GM19328 (cell line): ENCODE measurements around the gene ERAL1.
"Not testable (repeated sequence)": the region's sequence is repeated elsewhere in the genome, so short reads cannot be mapped to it uniquely, and the experiment has no call there.

ENCODE experiments used
- ATAC-seq: cut with Tn5 transposase; IDR thresholded peaks from one replicate; pipeline ENCODE4 v1.9.1; 2021; ENCODE audit warnings: mild to moderate bottlenecking, moderate library complexity; ENCODE audit not compliant: unreplicated experiment

ERAL1 gene

DNA sequence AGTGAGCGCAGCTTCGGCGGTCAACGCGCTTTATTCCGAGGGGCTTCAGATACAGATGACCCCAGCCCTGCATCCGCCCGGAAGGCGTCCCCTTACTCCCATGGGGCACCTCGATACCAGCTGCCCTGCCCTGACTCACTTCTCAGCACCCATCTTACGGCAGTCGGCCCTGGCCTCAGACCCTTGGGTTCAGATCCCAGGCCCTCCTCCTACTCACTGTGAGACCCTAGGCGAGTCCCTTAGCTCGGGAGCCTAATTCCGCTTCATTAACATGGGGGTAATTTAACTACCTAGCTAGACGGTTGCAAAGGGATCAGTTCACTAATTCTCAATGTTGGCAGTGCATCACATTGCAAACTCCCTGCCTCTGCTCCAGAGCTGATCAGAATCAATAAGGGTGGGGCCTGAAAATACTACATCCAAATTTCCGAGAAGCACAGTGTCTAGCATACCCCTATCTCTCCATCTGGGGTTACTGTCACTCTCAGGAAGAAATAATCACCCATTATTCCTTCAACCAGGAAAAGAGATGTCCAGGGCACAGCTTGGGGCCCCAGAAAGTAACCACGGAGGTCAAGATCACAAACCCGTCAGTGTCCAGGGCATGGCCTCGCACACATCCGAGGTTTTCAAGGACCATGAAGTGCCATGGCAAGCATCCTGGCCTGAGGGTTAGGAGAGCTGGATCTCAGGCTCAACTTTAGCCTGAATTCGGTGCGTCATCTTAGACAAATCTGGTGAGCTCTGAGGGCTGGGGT lies 43.1 kb downstream of the ERAL1 start:
- ATAC-seq, result no peak

DNA sequence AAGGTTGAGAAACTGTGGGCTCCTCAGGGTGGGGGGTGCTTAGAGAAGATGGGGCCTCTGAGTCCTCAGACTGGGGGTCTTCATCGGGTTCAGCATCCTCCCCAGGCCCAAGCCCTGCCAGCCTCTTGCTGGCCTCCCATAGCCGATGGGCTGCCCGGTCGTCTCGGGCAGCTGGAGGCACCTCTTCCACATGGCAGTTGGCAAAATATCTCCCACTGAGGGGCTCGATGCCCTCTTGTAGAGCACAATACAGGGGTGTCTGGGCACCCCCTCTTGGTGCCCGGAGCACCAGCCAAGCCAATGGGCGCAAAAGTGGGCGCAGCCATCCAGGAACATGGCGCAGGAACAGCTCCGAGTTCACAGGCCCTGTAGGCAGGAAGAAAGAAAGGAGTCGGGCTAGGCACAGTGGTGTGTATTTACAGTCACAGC lies 43.7 kb downstream of the ERAL1 start:
- no peak for ATAC-seq

DNA sequence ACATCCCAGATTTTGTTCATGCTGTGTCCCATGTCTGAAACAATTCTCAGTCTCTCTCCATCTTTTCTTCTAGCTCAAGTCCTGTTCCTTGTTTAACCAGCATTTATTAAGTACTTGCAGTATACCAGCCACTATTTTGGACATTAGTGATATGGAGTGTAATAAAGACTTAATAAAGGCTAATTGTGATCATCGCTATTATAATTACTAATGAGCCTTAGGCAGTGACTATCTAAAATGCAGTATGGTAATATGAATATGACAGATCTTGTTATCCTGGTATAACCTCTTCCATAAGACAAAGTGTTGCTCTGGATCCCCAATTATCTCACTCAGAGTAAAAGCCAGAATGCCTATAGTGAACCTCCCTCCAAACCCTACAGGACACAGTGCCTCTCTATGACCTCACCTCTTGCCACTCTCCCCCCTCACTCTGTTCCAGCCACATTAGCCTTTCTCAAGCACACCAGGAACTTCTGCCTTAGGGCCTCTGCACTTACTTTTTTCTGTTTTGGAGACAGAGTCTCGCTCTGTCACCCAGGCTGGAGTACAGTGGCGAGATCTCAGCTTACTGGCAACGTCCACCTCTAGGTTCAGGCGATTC lies 44.5 kb downstream of the ERAL1 start:
- ATAC-seq, result no peak

DNA sequence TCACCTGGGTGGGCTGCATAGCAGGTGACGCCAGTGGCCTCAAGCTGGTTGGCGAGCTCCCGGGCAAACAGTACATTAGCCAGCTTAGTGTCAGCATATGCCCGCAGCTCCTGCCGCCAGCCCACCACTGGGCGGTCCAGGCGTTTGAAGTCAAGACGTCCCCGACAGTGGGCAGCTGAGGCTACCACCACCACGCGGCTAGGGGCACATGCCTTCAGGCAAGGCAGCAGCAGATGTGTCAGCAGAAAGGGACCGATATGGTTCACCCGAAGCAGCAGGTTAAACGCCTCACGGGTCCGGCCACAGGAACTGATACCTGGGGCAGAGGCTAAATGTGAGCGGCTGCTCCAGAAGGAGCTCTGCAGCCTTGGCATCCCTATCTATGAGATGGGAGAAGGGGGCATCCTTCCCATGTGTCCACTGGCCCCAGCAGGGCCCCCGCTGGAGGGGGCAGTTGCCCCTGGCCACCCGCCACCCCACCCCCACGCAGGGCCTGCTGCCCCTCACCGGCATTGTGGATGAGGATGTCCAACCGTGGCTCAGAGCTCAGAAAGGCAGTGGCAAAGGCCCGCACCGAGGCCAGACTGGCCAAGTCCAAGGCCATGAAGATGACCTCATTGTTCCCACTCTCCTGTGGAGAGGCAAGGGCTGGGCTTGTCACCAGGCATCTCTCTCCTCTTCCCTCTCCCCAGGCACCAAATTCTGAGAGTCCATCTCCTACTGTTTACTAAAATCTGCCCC lies 46.3 kb downstream of the ERAL1 start:
- ATAC-seq, result no peak

GRCh38 chr17:28901866-28902818 lies 47.3 kb downstream of the ERAL1 start:
- ATAC-seq, result peak; percentile 40

DNA sequence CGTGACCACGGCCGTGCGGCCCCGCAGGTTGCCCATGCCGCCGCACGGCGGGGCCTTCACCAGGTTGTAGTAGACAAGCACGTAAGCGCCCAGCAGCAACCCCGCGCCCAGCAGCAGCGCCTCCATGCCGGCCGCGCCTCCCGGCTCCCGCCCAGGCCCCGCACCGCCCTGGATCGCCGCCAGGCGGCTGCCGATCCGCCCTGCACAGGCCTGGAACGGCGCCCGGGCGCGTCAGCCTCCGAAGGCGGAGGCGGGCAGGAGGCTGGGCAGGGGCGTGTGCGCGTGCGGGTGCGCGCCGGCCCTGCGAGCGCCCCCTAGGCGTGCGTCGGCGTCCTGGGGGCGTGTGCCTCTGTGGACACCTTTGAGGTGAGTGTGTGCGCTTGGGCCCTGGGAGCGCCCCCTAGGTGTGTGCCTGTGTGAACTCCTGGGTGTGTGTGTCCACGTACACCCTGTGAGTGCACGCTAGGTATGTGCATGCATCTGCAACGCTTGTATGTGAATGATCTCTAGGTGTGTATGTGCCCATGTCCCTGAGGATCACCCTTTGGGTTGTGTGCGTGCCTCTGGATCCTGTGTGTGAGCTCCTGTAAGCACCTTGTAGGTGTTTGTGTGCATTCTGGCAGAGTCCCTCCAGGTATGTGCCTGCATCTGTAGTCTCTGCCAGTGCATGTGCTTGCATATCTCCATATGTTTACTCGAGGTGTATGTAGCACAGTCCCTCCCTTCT lies 48.2 kb downstream of the ERAL1 start, which contains the start of gene DHRS13:
Gene DHRS13, minus strand, starts transcription at position 261 of the 727 bp plus-strand sequence. Its CDS starts 135 bp downstream, at position 126.
- ATAC-seq, result peak; percentile 77

DNA sequence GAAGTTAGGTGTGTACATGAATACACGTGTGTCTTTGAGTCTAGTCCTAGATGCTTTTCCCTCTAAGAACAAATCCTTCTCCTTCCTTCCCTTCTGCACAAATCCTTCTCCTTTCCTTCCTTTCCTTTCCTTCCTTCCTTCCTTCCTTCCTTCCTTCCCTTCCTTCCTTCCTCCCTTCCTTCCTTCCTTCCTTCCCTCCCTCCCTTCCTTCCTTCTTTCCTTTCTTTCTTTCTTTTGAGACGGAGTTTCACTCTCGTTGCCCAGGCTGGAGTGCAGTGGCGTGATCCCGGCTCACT lies 48.7 kb downstream of the ERAL1 start:
- not testable (repeated sequence) for ATAC-seq

DNA sequence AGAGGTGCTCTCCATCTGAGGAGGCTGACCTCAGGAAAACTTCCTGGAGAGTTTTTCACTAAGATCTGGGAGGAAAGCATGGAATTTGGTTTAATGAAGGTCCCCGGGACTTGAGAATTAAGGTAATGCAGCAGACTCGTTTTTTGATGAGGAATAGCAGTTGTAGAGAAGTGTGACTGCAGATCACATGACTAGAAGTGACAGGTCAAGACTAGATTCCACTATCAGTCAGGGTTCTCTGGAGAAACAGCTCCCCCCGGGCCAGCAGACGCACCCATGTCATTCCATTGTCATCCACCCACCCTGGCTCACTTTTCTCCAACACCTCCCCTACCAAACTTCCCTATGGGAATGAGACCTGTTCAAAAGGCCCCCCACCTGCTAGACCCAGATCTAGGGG lies 50.0 kb downstream of the ERAL1 start:
- ATAC-seq, result no peak

DNA sequence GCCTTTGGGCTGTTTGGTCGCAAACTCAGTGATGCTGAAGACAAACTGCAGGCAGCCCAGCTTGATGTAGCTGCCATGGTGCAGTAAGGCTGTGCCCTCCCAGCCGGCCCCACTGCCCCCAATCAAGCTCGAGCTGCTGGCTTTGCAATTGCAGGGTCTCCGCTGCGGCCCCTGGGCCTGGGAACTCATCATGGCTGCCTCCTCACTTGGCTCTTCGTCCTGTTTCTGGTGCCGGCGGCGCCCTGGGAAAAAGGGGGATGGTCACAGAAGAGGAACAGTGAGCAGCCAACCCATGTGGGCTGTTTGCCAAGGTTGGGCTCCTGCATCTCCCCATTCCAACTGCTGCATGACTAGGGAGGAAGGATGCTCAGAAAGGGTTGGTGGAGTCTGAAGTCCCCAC lies 51.5 kb downstream of the ERAL1 start:
- no peak for ATAC-seq

- no peak for ATAC-seq
Measured at GRCh38 chr17:28906706-28907438, 52.1 kb downstream of the ERAL1 start.

GRCh38 chr17:28907709-28908475 lies 53.1 kb downstream of the ERAL1 start:
- no peak for ATAC-seq

GRCh38 chr17:28908640-28909167 lies 53.9 kb downstream of the ERAL1 start:
- ATAC-seq, result no peak

GRCh38 chr17:28910534-28910933 lies 55.7 kb downstream of the ERAL1 start:
- ATAC-seq, result no peak
